Fibroblast of pulmonary artery (primary cell): Measurements from ENCODE around the gene CDC42EP5.

Experiments
- DNase-seq: peaks from one replicate; pipeline ENCODE4 v3.0.0-alpha.2; 2010; ENCODE audit warnings: low read depth
- H3K4me3 ChIP-seq: replicated peaks from 2 replicates; pipeline ENCODE4 v1.5.1; 2011; ENCODE audit warnings: low read depth, mild to moderate bottlenecking, control low read depth, low read length, moderate library complexity
- TF ChIP-seq, protein P1 (sequence below): IDR thresholded peaks from 2 replicates; pipeline ENCODE4 v1.5.1; 2011; ENCODE audit warnings: mild to moderate bottlenecking, control low read depth, low read length, inconsistent platforms; ENCODE audit errors: missing control alignments

Gene CDC42EP5

DNA sequence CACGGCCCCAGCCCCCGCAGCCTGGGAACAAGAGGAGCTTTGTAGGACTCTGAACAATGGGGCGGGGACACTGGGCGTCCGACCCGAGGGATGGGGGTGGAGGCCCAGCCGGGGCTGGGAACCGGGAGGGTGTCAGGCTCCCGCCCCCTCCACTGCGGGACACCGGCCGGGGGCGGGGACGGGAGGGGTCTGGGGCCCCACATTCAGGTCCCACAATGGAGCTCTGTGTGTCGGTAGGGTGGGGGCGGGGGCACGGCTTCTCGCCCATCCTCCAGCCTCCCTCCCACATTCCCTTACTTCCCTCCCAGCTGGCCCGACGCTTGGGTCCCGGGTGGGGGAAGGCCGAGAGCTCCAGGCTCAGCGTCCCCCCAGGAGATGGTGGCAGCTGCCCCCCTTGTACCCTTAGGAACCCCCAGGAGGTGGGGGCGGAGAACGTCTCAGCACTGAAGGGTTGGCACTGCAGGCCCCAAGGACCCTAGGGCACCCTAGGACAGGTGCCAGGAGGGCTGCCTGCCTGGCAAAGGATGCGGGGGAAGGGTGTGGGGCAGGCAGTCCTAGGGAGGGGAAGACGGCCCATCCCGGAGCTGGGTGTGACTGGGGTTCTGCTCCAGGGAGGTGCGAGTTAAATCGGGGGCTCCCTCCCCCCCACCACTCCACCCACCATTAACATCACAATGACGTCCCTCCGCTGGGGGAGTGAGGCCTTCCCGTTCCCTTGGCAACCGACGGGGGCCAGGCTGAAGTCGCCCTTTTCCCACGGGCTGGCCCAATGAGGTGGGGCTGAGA is 52.5 kb downstream of the CDC42EP5 start:
- H3K4me3 ChIP-seq = no peak overlapping the region
- DNase-seq = peak; percentile 76
- TF ChIP-seq, protein P1, sequence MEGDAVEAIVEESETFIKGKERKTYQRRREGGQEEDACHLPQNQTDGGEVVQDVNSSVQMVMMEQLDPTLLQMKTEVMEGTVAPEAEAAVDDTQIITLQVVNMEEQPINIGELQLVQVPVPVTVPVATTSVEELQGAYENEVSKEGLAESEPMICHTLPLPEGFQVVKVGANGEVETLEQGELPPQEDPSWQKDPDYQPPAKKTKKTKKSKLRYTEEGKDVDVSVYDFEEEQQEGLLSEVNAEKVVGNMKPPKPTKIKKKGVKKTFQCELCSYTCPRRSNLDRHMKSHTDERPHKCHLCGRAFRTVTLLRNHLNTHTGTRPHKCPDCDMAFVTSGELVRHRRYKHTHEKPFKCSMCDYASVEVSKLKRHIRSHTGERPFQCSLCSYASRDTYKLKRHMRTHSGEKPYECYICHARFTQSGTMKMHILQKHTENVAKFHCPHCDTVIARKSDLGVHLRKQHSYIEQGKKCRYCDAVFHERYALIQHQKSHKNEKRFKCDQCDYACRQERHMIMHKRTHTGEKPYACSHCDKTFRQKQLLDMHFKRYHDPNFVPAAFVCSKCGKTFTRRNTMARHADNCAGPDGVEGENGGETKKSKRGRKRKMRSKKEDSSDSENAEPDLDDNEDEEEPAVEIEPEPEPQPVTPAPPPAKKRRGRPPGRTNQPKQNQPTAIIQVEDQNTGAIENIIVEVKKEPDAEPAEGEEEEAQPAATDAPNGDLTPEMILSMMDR = no peak

DNA sequence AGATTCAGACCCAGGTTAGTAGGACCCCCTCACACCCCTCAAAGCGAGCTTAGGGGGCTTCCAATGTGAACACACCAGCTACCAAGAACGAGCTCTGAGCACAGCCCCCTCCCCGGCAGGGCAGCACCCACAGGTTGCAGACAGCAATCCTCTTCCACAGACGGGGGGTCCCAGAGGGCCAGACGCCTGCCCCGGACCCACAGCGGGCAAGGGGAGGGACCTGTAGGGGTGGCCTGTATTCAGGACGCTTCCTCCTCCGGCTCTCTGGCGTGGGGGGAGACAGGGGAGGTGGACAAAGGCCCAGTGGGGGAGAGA is 53.1 kb downstream of the CDC42EP5 start:
- no peak for DNase-seq
- TF ChIP-seq, protein P1 = no peak
- no peak overlapping the region for H3K4me3 ChIP-seq

DNA sequence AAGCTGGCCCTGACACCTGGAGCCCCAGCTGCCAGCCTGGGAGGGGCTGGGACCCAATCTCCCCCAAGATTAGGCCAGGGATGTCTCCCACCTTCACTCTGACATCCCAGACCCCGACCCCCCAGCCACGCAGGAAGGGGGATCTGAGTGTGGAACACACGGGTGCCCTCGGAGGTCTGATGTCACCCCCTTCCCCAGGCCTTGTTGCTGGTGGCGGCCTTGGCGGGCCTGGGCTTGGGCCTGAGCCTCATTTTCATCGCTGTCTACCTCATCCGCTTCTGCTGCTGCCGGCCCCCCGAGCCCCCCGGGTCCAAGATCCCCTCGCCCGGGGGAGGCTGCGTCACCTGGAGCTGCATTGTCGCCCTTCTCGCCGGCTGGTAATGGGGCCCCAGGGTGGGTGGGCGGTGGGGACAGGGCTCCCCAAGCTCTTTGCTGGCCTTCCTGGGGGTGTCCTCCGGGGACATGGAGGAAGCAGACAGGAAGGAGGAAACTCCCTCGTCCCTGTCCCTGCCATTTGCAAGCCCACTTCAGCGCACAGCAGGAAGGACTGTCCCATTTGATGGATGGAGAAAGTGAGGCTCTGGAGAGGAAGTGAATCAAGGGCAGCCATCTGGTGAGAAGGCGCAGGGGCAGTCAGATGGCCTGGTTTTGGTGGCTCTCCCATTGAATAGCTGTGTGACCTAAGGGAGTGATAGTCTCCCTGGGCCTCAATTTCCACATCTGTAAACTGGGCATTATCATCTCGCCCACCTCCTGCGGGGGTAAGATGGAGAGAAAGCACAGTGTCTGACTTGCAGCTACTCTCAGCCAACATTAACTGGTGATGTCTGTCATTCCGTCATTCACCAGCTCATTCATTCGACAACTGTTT is 53.9 kb downstream of the CDC42EP5 start:
- DNase-seq = no peak
- H3K4me3 ChIP-seq = no peak overlapping the region
- TF ChIP-seq, protein P1 = no peak

DNA sequence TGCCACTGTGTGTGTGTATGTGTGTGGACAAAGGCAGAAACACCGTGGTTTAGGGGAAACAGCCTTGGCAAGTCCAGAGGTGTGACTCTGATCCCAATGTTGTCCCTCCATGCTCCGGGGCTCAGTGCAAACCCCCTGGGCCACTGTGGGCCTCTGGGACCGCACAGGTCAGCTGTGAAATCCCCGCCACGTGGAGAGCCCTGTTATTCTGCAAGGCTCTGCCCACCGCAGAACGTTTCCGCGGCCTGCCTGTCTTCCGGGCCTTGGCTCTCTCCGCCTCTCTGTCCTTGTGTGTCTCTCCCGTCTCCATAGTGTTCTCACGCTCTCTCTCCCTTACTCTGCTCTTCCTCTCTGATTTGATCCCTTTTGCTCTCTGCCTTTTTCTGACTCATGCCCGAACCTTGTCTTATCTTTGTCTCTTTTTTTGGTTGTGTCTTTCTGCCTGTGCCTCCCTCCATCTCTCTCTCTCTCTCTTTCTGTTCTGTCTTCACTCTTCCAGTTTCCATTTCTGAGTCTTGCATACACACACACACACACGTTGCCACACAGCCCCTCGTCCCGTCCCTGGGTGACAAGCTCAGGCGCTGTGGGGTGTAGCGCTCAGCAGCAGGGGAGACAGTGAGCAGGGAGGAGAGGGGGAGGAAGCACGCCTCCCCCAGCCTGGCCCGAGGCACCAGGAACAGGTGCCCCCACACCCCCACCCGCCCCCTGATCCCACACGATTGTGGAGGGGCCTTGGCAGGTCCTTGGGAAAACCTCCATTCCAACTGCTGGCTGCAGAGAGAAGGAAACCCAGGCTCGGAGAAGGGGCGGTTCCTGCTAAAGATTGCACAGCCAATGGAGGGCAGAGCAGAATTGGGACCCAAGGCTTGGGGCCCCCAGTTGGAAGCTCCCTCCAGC is 54.8 kb downstream of the CDC42EP5 start:
- peak; percentile 61 for DNase-seq
- TF ChIP-seq, protein P1 = no peak
- no peak overlapping the region for H3K4me3 ChIP-seq

DNA sequence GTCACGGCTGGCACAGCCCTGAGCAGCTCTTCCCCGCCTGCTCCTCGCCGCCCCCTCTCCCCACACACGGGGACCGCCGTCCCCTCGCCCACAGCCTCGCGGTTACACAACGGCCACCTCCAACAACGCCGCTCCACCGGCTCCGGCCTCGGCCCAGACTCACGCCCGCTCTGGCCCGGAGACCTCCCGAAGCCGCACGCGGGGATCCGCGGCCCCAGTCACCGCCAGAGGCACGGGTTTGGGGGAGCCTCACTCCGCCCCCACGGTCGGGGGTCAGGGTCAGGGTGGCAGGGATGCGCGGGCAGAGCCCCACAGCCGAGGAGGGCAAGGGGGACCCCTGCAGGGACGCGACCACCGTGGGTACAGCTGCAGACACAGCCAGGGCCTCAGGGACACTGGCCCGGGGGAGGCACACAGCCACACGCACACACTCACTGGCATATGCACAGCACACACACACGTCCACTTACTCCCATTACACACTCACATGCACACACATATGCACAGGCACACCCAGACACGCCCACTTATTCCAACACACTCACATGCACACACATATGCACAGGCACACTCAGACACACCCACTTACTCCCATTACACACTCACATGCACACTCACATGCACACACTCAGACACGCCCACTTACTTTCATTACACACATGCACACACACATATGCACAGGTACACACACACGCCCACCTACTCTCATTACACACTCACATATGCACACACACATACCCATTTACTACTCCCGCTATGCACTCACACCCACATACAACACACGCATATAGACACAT is 56.2 kb downstream of the CDC42EP5 start:
- no peak for DNase-seq
- H3K4me3 ChIP-seq = no peak overlapping the region
- TF ChIP-seq, protein P1 = no peak
